Central memory CD8-positive, alpha-beta T cell (primary cell): Measurements from ENCODE around the gene NCS1.

Source experiments
- ATAC-seq: fragments of 150-1000 bp; cut with Tn5 transposase; replicated peaks from 2 replicates; pipeline ENCODE4 v1.10.0; 2022; ENCODE audit warnings: mild to moderate bottlenecking, moderate FRiP score, moderate number of reproducible peaks; ENCODE audit not compliant: poor library complexity, severe bottlenecking; ENCODE audit errors: extremely low read depth
- DNase-seq, 2 donors: peaks; one replicate each; pipeline ENCODE4 v3.0.0; 2021; ENCODE audit warnings: low spot score in 2 of 2
- H3K27ac Mint-ChIP-seq: one replicate; pipeline ENCODE4 v1.8.0; 2022; ENCODE audit warnings: low read depth, mild to moderate bottlenecking, moderate library complexity, mixed read lengths
- H3K27me3 Mint-ChIP-seq: one replicate; pipeline ENCODE4 v1.8.0; 2022; ENCODE audit warnings: mixed read lengths
- H3K36me3 Mint-ChIP-seq: one replicate; pipeline ENCODE4 v1.8.0; 2022; ENCODE audit warnings: mild to moderate bottlenecking, moderate library complexity, mixed read lengths; ENCODE audit not compliant: insufficient read depth
- H3K4me1 Mint-ChIP-seq: one replicate; pipeline ENCODE4 v1.8.0; 2022; ENCODE audit warnings: mixed read lengths
- H3K4me3 Mint-ChIP-seq: one replicate; pipeline ENCODE4 v1.8.0; 2022; ENCODE audit warnings: mild to moderate bottlenecking, moderate library complexity, mixed read lengths
- H3K9me3 Mint-ChIP-seq: one replicate; pipeline ENCODE4 v1.8.0; 2022; ENCODE audit warnings: mixed read lengths

NCS1 gene

GRCh38 chr9:130215341-130216119 lies 43.3 kb downstream of the NCS1 start:
- no peak overlapping the region for H3K27ac Mint-ChIP-seq

GRCh38 chr9:130217838-130218237 lies 45.6 kb downstream of the NCS1 start:
- no peaks in the 10 kb centered on the region for H3K9me3 Mint-ChIP-seq
- DNase-seq (no peak), ATAC-seq (no peak)
- no peaks in the 10 kb centered on the region for H3K27me3 Mint-ChIP-seq
- no peak overlapping the region for H3K4me3 Mint-ChIP-seq
- no peaks in the 10 kb centered on the region for H3K36me3 Mint-ChIP-seq
- H3K4me1 Mint-ChIP-seq = no peaks in the 10 kb centered on the region
- no peak overlapping the region for H3K27ac Mint-ChIP-seq

More at GRCh38 chr9:130215341-130216119, 43.3 kb downstream of the NCS1 start:
- DNase-seq (no peak), ATAC-seq (no peak)
- no peaks in the 10 kb centered on the region for H3K4me1 Mint-ChIP-seq
- no peaks in the 10 kb centered on the region for H3K27me3 Mint-ChIP-seq
- H3K36me3 Mint-ChIP-seq = no peaks in the 10 kb centered on the region
- H3K4me3 Mint-ChIP-seq = no peak overlapping the region
- no peaks in the 10 kb centered on the region for H3K9me3 Mint-ChIP-seq

GRCh38 chr9:130219661-130220096 lies 47.5 kb downstream of the NCS1 start:
- DNase-seq = no peak
- no peaks in the 10 kb centered on the region for H3K36me3 Mint-ChIP-seq
- no peak overlapping the region for H3K4me3 Mint-ChIP-seq
- no peak for ATAC-seq
- no peaks in the 10 kb centered on the region for H3K27me3 Mint-ChIP-seq
- no peaks in the 10 kb centered on the region for H3K4me1 Mint-ChIP-seq
- no peak overlapping the region for H3K27ac Mint-ChIP-seq
- no peaks in the 10 kb centered on the region for H3K9me3 Mint-ChIP-seq

GRCh38 chr9:130220352-130220751 lies 48.1 kb downstream of the NCS1 start:
- no peaks in the 10 kb centered on the region for H3K4me1 Mint-ChIP-seq
- ATAC-seq (no peak), DNase-seq (no peak)
- H3K4me3 Mint-ChIP-seq = no peak overlapping the region
- peaks cover 2% of the 10 kb centered on the region for H3K36me3 Mint-ChIP-seq
- H3K27me3 Mint-ChIP-seq = no peaks in the 10 kb centered on the region
- no peaks in the 10 kb centered on the region for H3K9me3 Mint-ChIP-seq
- H3K27ac Mint-ChIP-seq = no peak overlapping the region

GRCh38 chr9:130222833-130223232 lies 50.6 kb downstream of the NCS1 start:
- H3K27me3 Mint-ChIP-seq = no peaks in the 10 kb centered on the region
- no peak overlapping the region for H3K4me3 Mint-ChIP-seq
- ATAC-seq (no peak), DNase-seq (no peak)
- peaks cover 2% of the 10 kb centered on the region for H3K36me3 Mint-ChIP-seq
- H3K27ac Mint-ChIP-seq = no peak overlapping the region
- no peaks in the 10 kb centered on the region for H3K4me1 Mint-ChIP-seq
- no peaks in the 10 kb centered on the region for H3K9me3 Mint-ChIP-seq

- no peak for ATAC-seq
- H3K27ac Mint-ChIP-seq = no peak overlapping the region
- H3K27me3 Mint-ChIP-seq = no peaks in the 10 kb centered on the region
- H3K4me1 Mint-ChIP-seq = no peaks in the 10 kb centered on the region
- no peak for DNase-seq
- H3K4me3 Mint-ChIP-seq = no peak overlapping the region
- H3K36me3 Mint-ChIP-seq = peaks cover 2% of the 10 kb centered on the region
- no peaks in the 10 kb centered on the region for H3K9me3 Mint-ChIP-seq
Observed at GRCh38 chr9:130225071-130225470, 52.9 kb downstream of the NCS1 start.

- Mint-ChIP-seq H3K27ac (no peak overlapping the region), H3K36me3 (peaks cover 2% of the 10 kb centered on the region), H3K27me3 (no peaks in the 10 kb centered on the region), H3K4me3 (no peak overlapping the region), H3K9me3 (no peaks in the 10 kb centered on the region), H3K4me1 (no peaks in the 10 kb centered on the region)
- DNase-seq = no peak
- no peak for ATAC-seq
Observed at GRCh38 chr9:130225586-130225985, 53.4 kb downstream of the NCS1 start.

- ATAC-seq = no peak
- no peak overlapping the region for H3K27ac Mint-ChIP-seq
- no peaks in the 10 kb centered on the region for H3K27me3 Mint-ChIP-seq
- no peaks in the 10 kb centered on the region for H3K9me3 Mint-ChIP-seq
- peaks cover 2% of the 10 kb centered on the region for H3K36me3 Mint-ChIP-seq
- H3K4me3 Mint-ChIP-seq = no peak overlapping the region
- no peaks in the 10 kb centered on the region for H3K4me1 Mint-ChIP-seq
- no peak for DNase-seq
Observed at GRCh38 chr9:130226112-130226511, 53.9 kb downstream of the NCS1 start.

GRCh38 chr9:130227833-130228232 lies 55.6 kb downstream of the NCS1 start:
- no peak for ATAC-seq
- no peak overlapping the region for H3K4me3 Mint-ChIP-seq
- no peaks in the 10 kb centered on the region for H3K9me3 Mint-ChIP-seq
- H3K27me3 Mint-ChIP-seq = no peaks in the 10 kb centered on the region
- no peak for DNase-seq
- H3K4me1 Mint-ChIP-seq = no peaks in the 10 kb centered on the region
- H3K36me3 Mint-ChIP-seq = peaks cover 2% of the 10 kb centered on the region
- no peak overlapping the region for H3K27ac Mint-ChIP-seq

- peaks cover 1% of the 10 kb centered on the region for H3K36me3 Mint-ChIP-seq
- H3K4me1 Mint-ChIP-seq = no peaks in the 10 kb centered on the region
- DNase-seq = no peak
- no peaks in the 10 kb centered on the region for H3K9me3 Mint-ChIP-seq
- H3K27ac Mint-ChIP-seq = no peak overlapping the region
- no peak overlapping the region for H3K4me3 Mint-ChIP-seq
- H3K27me3 Mint-ChIP-seq = no peaks in the 10 kb centered on the region
- no peak for ATAC-seq
Observed at GRCh38 chr9:130229759-130230158, 57.6 kb downstream of the NCS1 start.

- no peaks in the 10 kb centered on the region for H3K4me1 Mint-ChIP-seq
- no peak overlapping the region for H3K27ac Mint-ChIP-seq
- H3K36me3 Mint-ChIP-seq = no peaks in the 10 kb centered on the region
- no peak overlapping the region for H3K4me3 Mint-ChIP-seq
- ATAC-seq = no peak
- DNase-seq = no peak
- H3K27me3 Mint-ChIP-seq = no peaks in the 10 kb centered on the region
- H3K9me3 Mint-ChIP-seq = no peaks in the 10 kb centered on the region
Observed at GRCh38 chr9:130230631-130231030, 58.4 kb downstream of the NCS1 start.

GRCh38 chr9:130232899-130233586 lies 60.8 kb downstream of the NCS1 start:
- H3K27me3 Mint-ChIP-seq = no peaks in the 10 kb centered on the region
- no peak for ATAC-seq
- no peak overlapping the region for H3K4me3 Mint-ChIP-seq
- peaks cover 2% of the 10 kb centered on the region for H3K36me3 Mint-ChIP-seq
- H3K9me3 Mint-ChIP-seq = no peaks in the 10 kb centered on the region
- DNase-seq = no peak
- no peak overlapping the region for H3K27ac Mint-ChIP-seq
- H3K4me1 Mint-ChIP-seq = no peaks in the 10 kb centered on the region

GRCh38 chr9:130233587-130233945 lies 61.4 kb downstream of the NCS1 start:
- no peaks in the 10 kb centered on the region for H3K27me3 Mint-ChIP-seq
- no peaks in the 10 kb centered on the region for H3K4me1 Mint-ChIP-seq
- ATAC-seq (no peak), DNase-seq (no peak)
- H3K27ac Mint-ChIP-seq = no peak overlapping the region
- H3K4me3 Mint-ChIP-seq = no peak overlapping the region
- H3K36me3 Mint-ChIP-seq = peaks cover 2% of the 10 kb centered on the region
- no peaks in the 10 kb centered on the region for H3K9me3 Mint-ChIP-seq
